ENCODE results near the gene SFTPB.

DNA sequence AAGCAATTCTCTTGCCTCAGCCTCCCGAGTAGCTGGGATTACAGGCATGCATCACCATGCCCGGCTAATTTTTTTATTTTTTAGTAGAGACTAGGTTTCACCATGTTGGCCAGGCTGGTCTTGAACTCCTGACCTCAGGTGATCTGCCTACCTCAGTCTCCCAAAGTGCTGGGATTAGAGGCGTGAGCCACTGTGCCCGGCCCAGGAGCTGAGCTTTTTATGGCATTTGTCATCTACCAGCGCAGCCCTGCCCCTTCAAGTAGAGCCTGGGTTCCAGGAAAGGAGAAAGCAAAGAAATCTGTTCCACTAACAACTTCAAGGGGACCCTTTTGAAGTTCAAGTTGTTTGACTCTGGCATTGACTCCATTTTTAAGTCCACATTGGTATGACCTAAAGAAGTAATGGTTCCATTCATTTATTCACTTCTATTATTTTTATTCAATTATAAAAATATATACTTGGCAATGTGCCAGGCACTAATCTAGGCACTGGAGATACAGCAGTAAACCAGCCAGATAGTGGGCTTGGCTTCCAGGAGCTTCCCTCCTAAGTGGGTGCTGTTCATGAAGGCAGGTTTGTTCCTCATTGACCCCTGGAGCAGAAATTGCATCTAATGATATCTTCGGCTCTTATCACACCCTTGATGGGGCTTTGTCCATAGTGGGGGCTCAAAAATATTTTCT, 8.0 kb upstream of the SFTPB start:
- TF ChIP-seq, protein P1, sequence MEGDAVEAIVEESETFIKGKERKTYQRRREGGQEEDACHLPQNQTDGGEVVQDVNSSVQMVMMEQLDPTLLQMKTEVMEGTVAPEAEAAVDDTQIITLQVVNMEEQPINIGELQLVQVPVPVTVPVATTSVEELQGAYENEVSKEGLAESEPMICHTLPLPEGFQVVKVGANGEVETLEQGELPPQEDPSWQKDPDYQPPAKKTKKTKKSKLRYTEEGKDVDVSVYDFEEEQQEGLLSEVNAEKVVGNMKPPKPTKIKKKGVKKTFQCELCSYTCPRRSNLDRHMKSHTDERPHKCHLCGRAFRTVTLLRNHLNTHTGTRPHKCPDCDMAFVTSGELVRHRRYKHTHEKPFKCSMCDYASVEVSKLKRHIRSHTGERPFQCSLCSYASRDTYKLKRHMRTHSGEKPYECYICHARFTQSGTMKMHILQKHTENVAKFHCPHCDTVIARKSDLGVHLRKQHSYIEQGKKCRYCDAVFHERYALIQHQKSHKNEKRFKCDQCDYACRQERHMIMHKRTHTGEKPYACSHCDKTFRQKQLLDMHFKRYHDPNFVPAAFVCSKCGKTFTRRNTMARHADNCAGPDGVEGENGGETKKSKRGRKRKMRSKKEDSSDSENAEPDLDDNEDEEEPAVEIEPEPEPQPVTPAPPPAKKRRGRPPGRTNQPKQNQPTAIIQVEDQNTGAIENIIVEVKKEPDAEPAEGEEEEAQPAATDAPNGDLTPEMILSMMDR (IDR thresholded peaks at IDR 0.05), result no peak
- TF ChIP-seq ZFX (IDR thresholded peaks at IDR 0.05; ENCODE audit: borderline replicate concordance), result no peak
